Measurements from ENCODE around the gene SULT1A2. TPM values are rescaled to one million over a fixed set of nuclear protein-coding genes. Genes with fewer than 3 reads are reported as not detected.

The SULT1A2 gene
- total and polyA plus RNA-seq, 2 of the 13 experiments (the other 11 are each of a cell fraction or from before 2014, with no cell fraction given): 33.0 to 34.2 TPM

DNA sequence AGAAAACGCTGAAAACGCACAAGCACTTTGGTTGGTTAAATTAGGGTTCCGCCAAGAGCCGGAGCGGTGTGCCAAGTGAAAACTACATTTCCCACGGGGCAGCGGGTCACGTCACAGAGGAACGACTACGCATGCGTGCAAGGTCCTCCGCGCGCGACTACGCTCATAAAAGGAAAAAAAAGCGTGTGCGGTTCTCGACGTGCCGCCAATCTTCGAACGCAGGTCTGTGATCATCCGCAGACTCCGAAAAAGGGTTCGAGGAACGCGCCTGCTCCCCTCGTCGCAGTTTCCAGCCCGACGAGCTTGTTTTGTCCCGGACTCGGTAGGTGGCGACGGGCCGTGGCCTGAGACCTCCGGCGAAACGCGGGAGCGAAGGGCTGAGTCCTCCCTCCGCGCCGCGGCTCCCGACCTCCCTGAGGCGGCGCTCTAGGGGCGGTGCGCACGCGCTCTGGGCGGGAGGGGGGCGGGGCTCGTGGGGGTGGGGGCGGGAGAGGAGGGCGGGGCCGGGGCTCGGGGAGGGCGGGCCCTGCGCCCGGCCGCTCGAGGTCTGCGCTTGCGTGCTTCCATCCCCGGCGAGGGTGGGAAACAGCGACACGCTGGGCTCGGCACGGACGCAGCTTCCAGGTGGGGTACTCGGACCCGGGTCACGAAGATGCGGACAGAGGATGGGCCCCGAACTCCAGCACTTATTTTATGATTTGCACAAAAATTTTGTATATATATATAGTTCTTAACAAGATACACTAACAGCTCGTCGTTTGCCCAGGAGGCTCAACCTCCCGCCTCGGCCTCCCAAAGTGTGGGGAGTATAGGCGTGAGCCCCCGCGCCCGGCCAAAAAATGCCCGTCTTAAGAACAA is 42.8 kb downstream of the SULT1A2 start, which contains the start of gene SGF29 (continued):
- TF ChIP-seq, protein P1, sequence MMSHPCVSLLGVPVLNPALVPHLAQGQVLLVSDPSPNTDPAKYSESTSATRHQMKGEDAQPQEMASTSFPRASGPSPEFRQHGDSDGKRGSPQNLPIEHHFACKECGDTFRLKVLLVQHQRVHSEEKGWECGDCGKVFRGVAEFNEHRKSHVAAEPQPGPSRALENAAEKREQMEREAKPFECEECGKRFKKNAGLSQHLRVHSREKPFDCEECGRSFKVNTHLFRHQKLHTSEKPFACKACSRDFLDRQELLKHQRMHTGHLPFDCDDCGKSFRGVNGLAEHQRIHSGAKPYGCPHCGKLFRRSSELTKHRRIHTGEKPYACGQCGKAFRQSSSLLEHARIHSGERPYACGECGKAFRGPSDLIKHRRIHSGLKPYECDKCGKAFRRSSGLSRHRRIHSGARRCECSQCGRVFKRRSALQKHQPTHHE (CRISPR knock-in tag; IDR thresholded peaks at IDR 0.05; ENCODE audit: borderline replicate concordance): peak; percentile 72; the same call in 1 of the 2 replicates
- TF ChIP-seq ZNF121 (CRISPR knock-in tag; IDR thresholded peaks at IDR 0.05) (no peak), CBFB (CRISPR knock-in tag; IDR thresholded peaks at IDR 0.05) (peak; percentile 86), ZNF468 (CRISPR knock-in tag; IDR thresholded peaks at IDR 0.05) (peak; percentile 95; the same call in 1 of the 2 replicates), SRF (IDR thresholded peaks at IDR 0.05; ENCODE audit: low read depth, low read length) (peak; percentile 79; the same call in 1 of the 2 replicates), ZBTB1 (CRISPR knock-in tag; IDR thresholded peaks at IDR 0.05; ENCODE audit: borderline replicate concordance) (peak; percentile 81; the same call in 1 of the 2 replicates), ZNF629 (CRISPR knock-in tag; conservative IDR thresholded peaks at IDR 0.05) (0 out of 2 replicates have a peak, but pooled peaks have one; percentile 34), ZC3H13 (CRISPR knock-in tag; IDR thresholded peaks at IDR 0.05) (peak; percentile 95), SOX13 (IDR thresholded peaks at IDR 0.05) (0 out of 2 replicates have a peak, but pooled peaks have one; percentile 8), SOX13 (CRISPR knock-in tag; conservative IDR thresholded peaks at IDR 0.05 in 1 of 2, IDR thresholded peaks at IDR 0.05 in 1 of 2) (peak in 1 of 2 experiments; percentile 68; a peak in 2 of 4 replicates), MTA3 (CRISPR knock-in tag; IDR thresholded peaks at IDR 0.05) (no peak), SATB2 (CRISPR knock-in tag; IDR thresholded peaks at IDR 0.05) (no peak; the same call in 1 of the 2 replicates), NFKB2 (CRISPR knock-in tag; IDR thresholded peaks at IDR 0.05; ENCODE audit: borderline replicate concordance) (peak; percentile 91; the same call in 1 of the 2 replicates), ZNF10 (CRISPR knock-in tag; IDR thresholded peaks at IDR 0.05; ENCODE audit: borderline replicate concordance, low read depth) (no peak), KMT2A (CRISPR knock-in tag; IDR thresholded peaks at IDR 0.05) (peak; percentile 81), SP1 (IDR thresholded peaks at IDR 0.05) (no peak), SP1 (CRISPR knock-in tag; IDR thresholded peaks at IDR 0.05) (peak; percentile 86), NFKBIZ (CRISPR knock-in tag; IDR thresholded peaks at IDR 0.05) (peak; percentile 92; the same call in 1 of the 2 replicates), HMG20A (CRISPR knock-in tag; IDR thresholded peaks at IDR 0.05; ENCODE audit: borderline replicate concordance) (peak; percentile 39; the same call in 1 of the 2 replicates), KAT7 (CRISPR knock-in tag; IDR thresholded peaks at IDR 0.05; ENCODE audit: borderline replicate concordance) (0 out of 2 replicates have a peak, but pooled peaks have one; percentile 79), FIP1L1 (IDR thresholded peaks at IDR 0.05; ENCODE audit: borderline replicate concordance, insufficient read depth, low read depth, low read length) (no peak)
- TF ChIP-seq, protein P2, sequence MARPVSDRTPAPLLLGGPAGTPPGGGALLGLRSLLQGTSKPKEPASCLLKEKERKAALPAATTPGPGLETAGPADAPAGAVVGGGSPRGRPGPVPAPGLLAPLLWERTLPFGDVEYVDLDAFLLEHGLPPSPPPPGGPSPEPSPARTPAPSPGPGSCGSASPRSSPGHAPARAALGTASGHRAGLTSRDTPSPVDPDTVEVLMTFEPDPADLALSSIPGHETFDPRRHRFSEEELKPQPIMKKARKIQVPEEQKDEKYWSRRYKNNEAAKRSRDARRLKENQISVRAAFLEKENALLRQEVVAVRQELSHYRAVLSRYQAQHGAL (CRISPR knock-in tag; IDR thresholded peaks at IDR 0.05; ENCODE audit: not compliant biosample characterization): no peak
- TF ChIP-seq, protein P3, sequence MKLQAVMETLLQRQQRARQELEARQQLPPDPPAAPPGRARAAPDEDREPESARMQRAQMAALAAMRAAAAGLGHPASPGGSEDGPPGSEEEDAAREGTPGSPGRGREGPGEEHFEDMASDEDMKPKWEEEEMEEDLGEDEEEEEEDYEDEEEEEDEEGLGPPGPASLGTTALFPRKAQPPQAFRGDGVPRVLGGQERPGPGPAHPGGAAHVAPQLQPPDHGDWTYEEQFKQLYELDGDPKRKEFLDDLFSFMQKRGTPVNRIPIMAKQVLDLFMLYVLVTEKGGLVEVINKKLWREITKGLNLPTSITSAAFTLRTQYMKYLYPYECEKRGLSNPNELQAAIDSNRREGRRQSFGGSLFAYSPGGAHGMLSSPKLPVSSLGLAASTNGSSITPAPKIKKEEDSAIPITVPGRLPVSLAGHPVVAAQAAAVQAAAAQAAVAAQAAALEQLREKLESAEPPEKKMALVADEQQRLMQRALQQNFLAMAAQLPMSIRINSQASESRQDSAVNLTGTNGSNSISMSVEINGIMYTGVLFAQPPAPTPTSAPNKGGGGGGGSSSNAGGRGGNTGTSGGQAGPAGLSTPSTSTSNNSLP (IDR thresholded peaks at IDR 0.05; ENCODE audit: low read depth, low read length): no peak
- TF ChIP-seq, protein P4, sequence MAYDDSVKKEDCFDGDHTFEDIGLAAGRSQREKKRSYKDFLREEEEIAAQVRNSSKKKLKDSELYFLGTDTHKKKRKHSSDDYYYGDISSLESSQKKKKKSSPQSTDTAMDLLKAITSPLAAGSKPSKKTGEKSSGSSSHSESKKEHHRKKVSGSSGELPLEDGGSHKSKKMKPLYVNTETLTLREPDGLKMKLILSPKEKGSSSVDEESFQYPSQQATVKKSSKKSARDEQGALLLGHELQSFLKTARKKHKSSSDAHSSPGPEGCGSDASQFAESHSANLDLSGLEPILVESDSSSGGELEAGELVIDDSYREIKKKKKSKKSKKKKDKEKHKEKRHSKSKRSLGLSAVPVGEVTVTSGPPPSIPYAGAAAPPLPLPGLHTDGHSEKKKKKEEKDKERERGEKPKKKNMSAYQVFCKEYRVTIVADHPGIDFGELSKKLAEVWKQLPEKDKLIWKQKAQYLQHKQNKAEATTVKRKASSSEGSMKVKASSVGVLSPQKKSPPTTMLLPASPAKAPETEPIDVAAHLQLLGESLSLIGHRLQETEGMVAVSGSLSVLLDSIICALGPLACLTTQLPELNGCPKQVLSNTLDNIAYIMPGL (CRISPR knock-in tag; IDR thresholded peaks at IDR 0.05; ENCODE audit: borderline replicate concordance in 1 of 2, low read depth in 1 of 2): peak; percentile 92 to 95; a peak in 3 of 4 replicates
